Stimulated activated naive B cell treated with anti-CD40 and anti-IgM and Interleukin-4, amounts not matched to agents 10 μg/mL and 1 μg/mL and 100 μg/mL, for 72 hours (primary cell): ENCODE results near the gene GABRE.

Source experiments
- ATAC-seq, 2 donors: fragments of 150-1000 bp; cut with Tn5 transposase; replicated peaks; 2 replicates each; pipeline ENCODE4 v1.10.0; 2021; ENCODE audit warnings: moderate library complexity in 1 of 2
- DNase-seq: peaks from one replicate; pipeline ENCODE4 v3.0.0; 2021
- H3K27ac Mint-ChIP-seq: one replicate; pipeline ENCODE4 v1.8.0; 2022; ENCODE audit warnings: mild to moderate bottlenecking, mixed read lengths
- H3K27me3 Mint-ChIP-seq, 2 donors: one replicate each; pipeline ENCODE4 v1.8.0; 2022; ENCODE audit warnings: mixed read lengths in 2 of 2
- H3K36me3 Mint-ChIP-seq, 2 donors: one replicate each; pipeline ENCODE4 v1.8.0; 2022; ENCODE audit warnings: mixed read lengths in 2 of 2, mild to moderate bottlenecking in 1 of 2
- H3K4me1 Mint-ChIP-seq, 2 donors: one replicate each; pipeline ENCODE4 v1.8.0; 2022; ENCODE audit warnings: mixed read lengths in 2 of 2, mild to moderate bottlenecking in 1 of 2
- H3K4me3 Mint-ChIP-seq, 2 donors: one replicate each; pipeline ENCODE4 v1.8.0; 2022; ENCODE audit warnings: mild to moderate bottlenecking in 2 of 2, mixed read lengths in 2 of 2, moderate library complexity in 1 of 2
- H3K9me3 Mint-ChIP-seq, 2 donors: one replicate each; pipeline ENCODE4 v1.8.0; 2022; ENCODE audit warnings: mixed read lengths in 2 of 2, mild to moderate bottlenecking in 1 of 2

GABRE gene

GRCh38 chrX:151974336-151975227 is at the start of gene GABRE:
Gene GABRE, minus strand, starts transcription at chrX:151974676. Its CDS starts 51 bp downstream, at chrX:151974625.
- no peaks in the 10 kb centered on the region for H3K36me3 Mint-ChIP-seq
- no peak for DNase-seq
- no peak within 1 kb of the TSS for H3K27ac Mint-ChIP-seq
- H3K4me3 Mint-ChIP-seq = no peak within 1 kb of the TSS
- peaks cover 15 to 24% of the 10 kb centered on the region in 2 donors for H3K27me3 Mint-ChIP-seq
- no peaks in the 10 kb centered on the region for H3K4me1 Mint-ChIP-seq
- no peaks in the 10 kb centered on the region for H3K9me3 Mint-ChIP-seq
- no peak for ATAC-seq

DNA sequence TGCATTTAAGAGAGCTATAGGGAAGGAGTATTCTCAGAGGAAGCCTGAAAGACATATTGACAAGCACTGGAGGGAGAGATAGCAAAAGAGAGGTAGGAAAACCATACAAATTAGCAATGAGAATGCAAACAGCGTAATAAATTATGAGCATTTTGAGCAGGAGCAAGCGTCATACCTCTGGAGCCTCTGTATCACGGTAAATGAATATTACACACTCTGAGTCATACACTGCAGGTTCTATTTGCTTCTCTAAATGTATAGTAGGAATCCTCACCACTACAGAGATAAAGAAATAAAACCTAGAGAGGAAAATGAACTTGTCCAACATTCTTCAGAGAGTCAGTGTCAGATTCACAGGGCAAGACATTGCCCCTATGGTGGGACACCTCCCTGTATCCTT is 46.4 kb upstream of the GABRE start:
- H3K27ac Mint-ChIP-seq = no peak overlapping the region
- DNase-seq (no peak), ATAC-seq (no peak)
- no peak overlapping the region for H3K4me3 Mint-ChIP-seq
- H3K27me3 Mint-ChIP-seq = no peaks in the 10 kb centered on the region
- no peaks in the 10 kb centered on the region for H3K36me3 Mint-ChIP-seq
- no peaks in the 10 kb centered on the region for H3K4me1 Mint-ChIP-seq
- H3K9me3 Mint-ChIP-seq = peaks cover 3 to 4% of the 10 kb centered on the region in 2 donors

DNA sequence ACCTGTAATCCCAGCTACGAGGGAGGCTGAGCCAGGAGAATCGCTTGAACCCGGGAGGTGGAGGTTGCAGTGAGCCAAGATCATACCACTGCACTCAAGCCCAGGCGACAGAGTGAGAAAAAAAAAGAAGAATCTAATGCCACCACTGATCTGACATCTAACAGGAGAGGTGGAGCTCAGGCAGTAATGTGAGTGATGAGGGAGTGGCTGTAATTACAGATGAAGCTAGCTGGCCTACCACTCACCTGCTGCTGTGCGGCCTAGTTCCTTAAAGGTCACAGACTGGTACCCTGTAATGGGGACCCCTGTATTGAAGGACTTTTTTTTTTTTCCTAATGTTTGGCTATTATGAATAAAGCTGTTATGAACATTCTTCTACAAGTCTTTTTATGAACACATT is 25.3 kb upstream of the GABRE start:
- no peak for DNase-seq
- Mint-ChIP-seq H3K4me1 (no peaks in the 10 kb centered on the region), H3K36me3 (no peaks in the 10 kb centered on the region), H3K4me3 (no peak overlapping the region), H3K27me3 (no peaks in the 10 kb centered on the region), H3K27ac (no peak overlapping the region), H3K9me3 (no peaks in the 10 kb centered on the region)
- ATAC-seq = no peak

DNA sequence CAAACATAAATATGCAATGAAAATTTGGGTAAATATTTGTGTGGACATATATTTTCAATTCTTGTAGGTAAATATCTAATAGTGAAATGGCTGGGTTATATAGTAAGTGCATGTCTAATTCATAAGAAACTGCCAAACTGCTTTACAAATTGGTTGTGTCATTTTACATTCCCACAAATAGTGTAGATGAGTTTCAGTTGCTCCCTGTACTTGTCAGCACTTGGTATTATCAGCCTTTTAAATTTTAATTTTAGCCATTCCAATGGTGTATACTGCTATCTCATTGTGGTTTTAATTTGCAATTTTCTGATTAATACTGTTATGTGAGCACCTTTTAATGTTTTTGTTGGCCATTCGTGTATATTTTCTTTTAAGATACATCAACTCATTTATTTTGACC is 23.1 kb upstream of the GABRE start:
- no peaks in the 10 kb centered on the region for H3K9me3 Mint-ChIP-seq
- no peaks in the 10 kb centered on the region for H3K4me1 Mint-ChIP-seq
- no peaks in the 10 kb centered on the region for H3K27me3 Mint-ChIP-seq
- H3K4me3 Mint-ChIP-seq = no peak overlapping the region
- no peak for DNase-seq
- no peak overlapping the region for H3K27ac Mint-ChIP-seq
- H3K36me3 Mint-ChIP-seq = no peaks in the 10 kb centered on the region
- no peak for ATAC-seq

- Mint-ChIP-seq H3K27me3 (no peaks in the 10 kb centered on the region), H3K4me3 (no peak overlapping the region), H3K27ac (no peak overlapping the region), H3K4me1 (no peaks in the 10 kb centered on the region), H3K36me3 (no peaks in the 10 kb centered on the region), H3K9me3 (no peaks in the 10 kb centered on the region)
- DNase-seq (no peak), ATAC-seq (no peak)
These were observed 21.9 kb upstream of the GABRE start for GRCh38 chrX:151996347-151996746.

DNA sequence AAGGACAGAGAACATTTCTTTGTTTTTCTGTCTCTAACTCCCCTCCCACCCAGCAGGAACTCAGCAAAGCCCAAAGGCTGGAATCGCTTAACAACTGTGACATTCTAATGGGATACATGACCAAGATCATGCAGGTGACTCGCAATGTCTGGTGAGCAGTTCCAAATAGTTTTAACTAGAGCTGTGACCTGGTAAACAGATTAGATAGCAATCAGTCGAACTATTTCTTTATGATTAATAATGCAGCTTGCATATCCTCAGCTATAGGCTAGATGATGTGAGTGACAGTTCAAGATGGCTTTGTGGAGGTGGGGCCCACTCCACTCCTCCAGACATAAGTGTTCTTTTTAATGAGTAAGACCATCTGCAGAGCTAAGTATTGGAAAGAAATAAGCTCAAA is 20.0 kb upstream of the GABRE start:
- no peak for ATAC-seq
- Mint-ChIP-seq H3K27ac (no peak overlapping the region), H3K9me3 (no peaks in the 10 kb centered on the region), H3K4me1 (no peaks in the 10 kb centered on the region), H3K36me3 (no peaks in the 10 kb centered on the region), H3K27me3 (no peaks in the 10 kb centered on the region), H3K4me3 (no peak overlapping the region)
- DNase-seq = no peak

- no peak for ATAC-seq
- no peak overlapping the region for H3K4me3 Mint-ChIP-seq
- H3K9me3 Mint-ChIP-seq = no peaks in the 10 kb centered on the region
- H3K4me1 Mint-ChIP-seq = no peaks in the 10 kb centered on the region
- no peaks in the 10 kb centered on the region for H3K36me3 Mint-ChIP-seq
- no peak overlapping the region for H3K27ac Mint-ChIP-seq
- no peak for DNase-seq
- H3K27me3 Mint-ChIP-seq = no peaks in the 10 kb centered on the region
These were observed 14.3 kb upstream of the GABRE start for GRCh38 chrX:151988706-151989299.

- DNase-seq (no peak), ATAC-seq (no peak)
- H3K4me3 Mint-ChIP-seq = no peak overlapping the region
- no peaks in the 10 kb centered on the region for H3K36me3 Mint-ChIP-seq
- no peaks in the 10 kb centered on the region for H3K4me1 Mint-ChIP-seq
- no peaks in the 10 kb centered on the region for H3K27me3 Mint-ChIP-seq
- H3K27ac Mint-ChIP-seq = no peak overlapping the region
- no peaks in the 10 kb centered on the region for H3K9me3 Mint-ChIP-seq
These were observed 12.6 kb upstream of the GABRE start for GRCh38 chrX:151987108-151987507.

- Mint-ChIP-seq H3K27me3 (no peaks in the 10 kb centered on the region), H3K9me3 (no peaks in the 10 kb centered on the region), H3K27ac (no peak overlapping the region), H3K36me3 (no peaks in the 10 kb centered on the region), H3K4me3 (no peak overlapping the region), H3K4me1 (no peaks in the 10 kb centered on the region)
- ATAC-seq (no peak), DNase-seq (no peak)
These were observed 11.5 kb upstream of the GABRE start for GRCh38 chrX:151985955-151986354.

DNA sequence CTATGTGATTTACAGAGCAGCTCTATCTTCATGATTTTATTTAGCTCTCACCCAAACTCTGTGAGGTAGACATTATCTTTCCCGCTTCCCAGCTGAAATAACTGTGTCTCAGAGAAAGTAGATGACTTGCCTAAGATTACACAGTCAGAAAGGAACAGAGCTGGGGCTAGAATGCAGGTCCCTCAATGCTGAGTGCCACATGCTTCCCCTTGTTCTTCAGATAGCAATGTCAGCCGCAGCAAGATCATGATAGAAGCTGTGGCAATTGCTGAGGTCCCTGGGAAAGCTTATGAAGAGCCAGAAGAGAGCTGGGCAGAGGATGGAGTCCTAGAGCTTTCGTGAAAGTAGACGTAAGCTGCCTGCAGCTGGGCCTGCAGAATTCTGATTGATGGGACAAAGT is 11.1 kb upstream of the GABRE start:
- no peaks in the 10 kb centered on the region for H3K27me3 Mint-ChIP-seq
- no peak overlapping the region for H3K4me3 Mint-ChIP-seq
- no peak overlapping the region for H3K27ac Mint-ChIP-seq
- no peaks in the 10 kb centered on the region for H3K4me1 Mint-ChIP-seq
- no peak for ATAC-seq
- no peaks in the 10 kb centered on the region for H3K9me3 Mint-ChIP-seq
- H3K36me3 Mint-ChIP-seq = no peaks in the 10 kb centered on the region
- no peak for DNase-seq

DNA sequence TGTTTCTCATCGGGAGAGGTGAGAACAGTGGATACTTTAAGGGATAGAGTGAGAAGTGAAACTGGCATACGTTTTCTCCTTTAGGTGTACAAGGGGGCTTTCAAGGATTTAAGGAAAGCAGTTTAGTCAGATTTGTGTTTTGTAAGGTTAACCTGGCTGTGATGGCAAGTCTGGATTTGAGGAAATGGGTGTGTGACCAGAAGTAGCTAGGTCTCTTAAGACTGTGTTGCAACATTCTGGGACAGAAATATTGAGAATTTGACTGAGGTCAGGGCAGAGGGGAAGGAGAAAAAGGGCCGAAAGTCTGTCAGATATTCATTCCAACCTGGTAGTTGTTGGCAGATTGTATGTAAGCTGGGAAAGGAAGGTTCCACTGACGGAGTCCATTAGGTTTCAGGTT is 10.4 kb upstream of the GABRE start:
- DNase-seq (no peak), ATAC-seq (no peak)
- no peaks in the 10 kb centered on the region for H3K9me3 Mint-ChIP-seq
- no peak overlapping the region for H3K4me3 Mint-ChIP-seq
- no peaks in the 10 kb centered on the region for H3K4me1 Mint-ChIP-seq
- no peaks in the 10 kb centered on the region for H3K27me3 Mint-ChIP-seq
- H3K36me3 Mint-ChIP-seq = no peaks in the 10 kb centered on the region
- H3K27ac Mint-ChIP-seq = no peak overlapping the region

DNA sequence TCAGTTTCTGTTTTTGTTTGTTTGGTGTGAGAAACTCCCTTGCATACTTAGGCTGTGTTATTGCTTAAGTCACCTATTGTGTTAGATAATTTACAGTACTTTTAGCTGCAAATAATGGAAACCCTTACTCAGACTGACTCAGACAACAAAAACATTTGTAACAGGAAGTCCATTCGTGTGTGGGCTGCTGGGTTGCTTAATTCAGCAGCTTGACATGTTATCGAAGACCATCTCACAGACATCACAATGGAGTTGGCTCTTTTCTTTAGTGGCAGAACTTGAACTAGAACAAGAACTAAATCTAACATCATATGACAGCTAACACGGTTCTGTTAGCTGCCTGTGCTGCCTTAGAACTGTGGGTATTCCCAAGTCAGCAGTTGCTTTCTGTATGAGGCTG is 9.9 kb upstream of the GABRE start:
- Mint-ChIP-seq H3K27ac (no peak overlapping the region), H3K36me3 (no peaks in the 10 kb centered on the region), H3K4me1 (no peaks in the 10 kb centered on the region), H3K4me3 (no peak overlapping the region), H3K27me3 (no peaks in the 10 kb centered on the region), H3K9me3 (no peaks in the 10 kb centered on the region)
- DNase-seq (no peak), ATAC-seq (no peak)

DNA sequence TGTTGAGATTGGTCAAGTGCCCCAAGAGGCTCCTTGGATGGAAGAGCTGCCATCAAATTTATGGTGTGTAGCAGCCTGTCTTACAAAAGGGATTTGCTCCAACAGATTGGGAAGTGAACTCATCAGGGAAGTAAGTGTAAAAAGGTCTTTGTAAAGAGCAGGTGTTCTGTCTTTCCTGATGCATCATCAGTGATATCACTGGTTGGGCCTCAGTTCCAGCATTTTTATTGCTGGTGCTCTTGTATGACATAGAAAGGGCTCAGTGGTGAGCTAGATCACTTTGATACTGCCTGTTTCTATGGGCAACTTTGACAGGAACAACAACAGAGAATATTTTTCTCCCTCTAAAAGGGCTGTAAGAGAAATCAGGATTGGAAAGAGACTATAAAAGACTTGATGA is 8.7 kb upstream of the GABRE start:
- H3K27me3 Mint-ChIP-seq = no peaks in the 10 kb centered on the region
- ATAC-seq = no peak

DNA sequence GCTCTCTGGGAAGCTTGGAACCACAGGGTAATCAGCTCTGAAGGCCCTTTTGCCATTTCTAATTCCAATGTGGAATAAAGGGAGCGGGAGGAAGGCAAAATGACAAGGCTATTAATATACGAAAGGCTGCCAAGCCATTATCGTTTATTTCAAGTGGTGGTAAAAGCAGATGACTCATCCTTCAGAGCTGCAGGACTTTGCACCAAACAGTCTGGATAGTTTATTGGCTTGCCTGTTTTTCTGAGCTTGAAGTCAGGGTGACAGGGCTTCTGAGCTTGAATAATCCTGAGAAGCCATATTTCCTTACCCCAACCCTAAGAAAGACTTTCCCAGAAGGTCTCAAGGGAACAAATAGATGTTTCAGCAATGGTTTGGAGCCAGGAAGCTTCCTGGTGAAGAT is 7.7 kb upstream of the GABRE start:
- peaks cover 0 to 2% of the 10 kb centered on the region in 2 donors for H3K27me3 Mint-ChIP-seq
- no peak overlapping the region for H3K27ac Mint-ChIP-seq
- no peaks in the 10 kb centered on the region for H3K9me3 Mint-ChIP-seq
- ATAC-seq (no peak), DNase-seq (no peak)
- no peaks in the 10 kb centered on the region for H3K4me1 Mint-ChIP-seq
- H3K36me3 Mint-ChIP-seq = no peaks in the 10 kb centered on the region
- H3K4me3 Mint-ChIP-seq = no peak overlapping the region

More for the DNA sequence above, 8.7 kb upstream of the GABRE start:
- DNase-seq = no peak
- H3K4me1 Mint-ChIP-seq = no peaks in the 10 kb centered on the region
- H3K9me3 Mint-ChIP-seq = no peaks in the 10 kb centered on the region
- no peaks in the 10 kb centered on the region for H3K36me3 Mint-ChIP-seq
- H3K27ac Mint-ChIP-seq = no peak overlapping the region
- no peak overlapping the region for H3K4me3 Mint-ChIP-seq

DNA sequence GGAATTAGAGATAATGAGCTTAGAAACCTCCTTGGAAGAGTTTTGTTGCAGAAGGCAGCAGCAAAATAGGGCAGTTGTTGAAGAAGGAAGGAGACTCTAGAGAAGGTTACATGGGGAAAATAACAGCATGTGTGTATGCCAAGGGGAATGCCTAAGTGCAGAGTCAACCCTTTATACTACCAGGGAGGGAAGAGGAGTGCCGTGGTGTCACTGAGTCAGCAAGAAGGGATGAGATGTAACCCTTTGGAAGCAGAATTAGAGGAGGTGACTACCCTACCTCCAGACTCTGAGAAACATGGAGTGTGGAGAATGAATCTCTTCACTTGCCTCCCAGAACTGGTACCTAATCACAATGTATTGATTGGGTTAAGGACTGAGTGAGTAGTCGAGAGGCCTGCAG is 6.7 kb upstream of the GABRE start:
- Mint-ChIP-seq H3K4me3 (no peak overlapping the region), H3K36me3 (no peaks in the 10 kb centered on the region), H3K27me3 (peaks cover 0 to 5% of the 10 kb centered on the region in 2 donors), H3K27ac (no peak overlapping the region), H3K4me1 (no peaks in the 10 kb centered on the region), H3K9me3 (no peaks in the 10 kb centered on the region)
- ATAC-seq (no peak), DNase-seq (no peak)
